Activated CD4-positive, alpha-beta T cell treated with anti-CD3 and anti-CD28 coated beads, Interleukin-2, Interleukin-4, amounts not matched to agents 100 ng/mL and 50 ng/mL, durations not matched to agents 16 hours and 8 hours (primary cell): ENCODE results near the gene CSN1S1.

Experiments used
- DNase-seq: peaks from one replicate; pipeline ENCODE4 v3.0.0-alpha.2; 2020; ENCODE audit warnings: low spot score

CSN1S1 gene

GRCh38 chr4:69994782-69995181, 63.9 kb downstream of the CSN1S1 start:
- no peak for DNase-seq

- no peak for DNase-seq
These were observed 64.7 kb downstream of the CSN1S1 start, which contains the start of gene STATH for GRCh38 chr4:69995526-69996016. Gene STATH, plus strand, starts transcription at chr4:69995966. Its CDS starts 2,472 bp downstream, at chr4:69998438.
